ENCODE data around the gene HMBS. TPM values are rescaled to one million over a fixed set of nuclear protein-coding genes. Genes with fewer than 3 reads are reported as not detected.

Gene HMBS
- total and polyA plus RNA-seq, 2 experiments from 2014 or later, result 10.9 to 37.7 TPM

DNA sequence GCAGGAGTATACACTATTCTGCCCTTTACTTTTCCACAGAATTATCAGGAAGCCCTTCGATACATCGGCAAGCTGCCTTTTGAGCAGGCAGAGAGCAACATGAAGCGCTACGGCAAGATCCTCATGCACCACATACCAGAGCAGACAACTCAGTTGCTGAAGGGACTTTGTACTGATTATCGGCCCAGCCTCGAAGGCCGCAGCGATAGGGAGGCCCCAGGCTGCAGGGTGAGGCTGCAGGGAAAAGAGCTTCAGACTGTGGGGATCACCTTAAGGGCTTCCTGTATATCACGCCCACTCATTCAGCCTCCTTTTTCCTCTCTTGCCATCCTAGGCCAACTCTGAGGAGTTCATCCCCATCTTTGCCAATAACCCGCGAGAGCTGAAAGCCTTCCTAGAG lies 6.8 kb upstream of the HMBS start:
- TF ChIP-seq, protein P1, sequence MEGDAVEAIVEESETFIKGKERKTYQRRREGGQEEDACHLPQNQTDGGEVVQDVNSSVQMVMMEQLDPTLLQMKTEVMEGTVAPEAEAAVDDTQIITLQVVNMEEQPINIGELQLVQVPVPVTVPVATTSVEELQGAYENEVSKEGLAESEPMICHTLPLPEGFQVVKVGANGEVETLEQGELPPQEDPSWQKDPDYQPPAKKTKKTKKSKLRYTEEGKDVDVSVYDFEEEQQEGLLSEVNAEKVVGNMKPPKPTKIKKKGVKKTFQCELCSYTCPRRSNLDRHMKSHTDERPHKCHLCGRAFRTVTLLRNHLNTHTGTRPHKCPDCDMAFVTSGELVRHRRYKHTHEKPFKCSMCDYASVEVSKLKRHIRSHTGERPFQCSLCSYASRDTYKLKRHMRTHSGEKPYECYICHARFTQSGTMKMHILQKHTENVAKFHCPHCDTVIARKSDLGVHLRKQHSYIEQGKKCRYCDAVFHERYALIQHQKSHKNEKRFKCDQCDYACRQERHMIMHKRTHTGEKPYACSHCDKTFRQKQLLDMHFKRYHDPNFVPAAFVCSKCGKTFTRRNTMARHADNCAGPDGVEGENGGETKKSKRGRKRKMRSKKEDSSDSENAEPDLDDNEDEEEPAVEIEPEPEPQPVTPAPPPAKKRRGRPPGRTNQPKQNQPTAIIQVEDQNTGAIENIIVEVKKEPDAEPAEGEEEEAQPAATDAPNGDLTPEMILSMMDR (IDR thresholded peaks at IDR 0.05; ENCODE audit: poor library complexity), result no peak
- TF ChIP-seq EZH2 (IDR thresholded peaks at IDR 0.05; ENCODE audit: borderline replicate concordance), result no peak
- TF ChIP-seq EZH2phosphoT487 (IDR thresholded peaks at IDR 0.05; ENCODE audit: low read depth, severe bottlenecking, unreplicated experiment), result no peak
- Histone ChIP-seq H2AFZ (no peak overlapping the region), H3K27me3 (no peaks in the 10 kb centered on the region), H3K36me3 (replicated peaks; ENCODE audit: insufficient read depth, low read depth) (no peaks in the 10 kb centered on the region), H3K79me2 (no peaks in the 10 kb centered on the region), H3K27ac (no peak overlapping the region), H3K9me3 (ENCODE audit: low read depth) (no peaks in the 10 kb centered on the region), H3K4me3 (no peak overlapping the region), H3K9me2 (replicated peaks; ENCODE audit: insufficient read depth) (no peaks in the 10 kb centered on the region), H3K4me2 (no peak overlapping the region), H4K20me1 (ENCODE audit: insufficient read depth, poor library complexity, severe bottlenecking) (no peaks in the 10 kb centered on the region), H3K4me1 (ENCODE audit: insufficient read depth) (no peaks in the 10 kb centered on the region)
- WGBS (ENCODE audit: low lambda C conversion rate, missing lambda C conversion rate), result 97% methylated on average over 11 of the region's 11 CpGs
- DNase-seq (ENCODE audit: low spot score), result no peak

DNA sequence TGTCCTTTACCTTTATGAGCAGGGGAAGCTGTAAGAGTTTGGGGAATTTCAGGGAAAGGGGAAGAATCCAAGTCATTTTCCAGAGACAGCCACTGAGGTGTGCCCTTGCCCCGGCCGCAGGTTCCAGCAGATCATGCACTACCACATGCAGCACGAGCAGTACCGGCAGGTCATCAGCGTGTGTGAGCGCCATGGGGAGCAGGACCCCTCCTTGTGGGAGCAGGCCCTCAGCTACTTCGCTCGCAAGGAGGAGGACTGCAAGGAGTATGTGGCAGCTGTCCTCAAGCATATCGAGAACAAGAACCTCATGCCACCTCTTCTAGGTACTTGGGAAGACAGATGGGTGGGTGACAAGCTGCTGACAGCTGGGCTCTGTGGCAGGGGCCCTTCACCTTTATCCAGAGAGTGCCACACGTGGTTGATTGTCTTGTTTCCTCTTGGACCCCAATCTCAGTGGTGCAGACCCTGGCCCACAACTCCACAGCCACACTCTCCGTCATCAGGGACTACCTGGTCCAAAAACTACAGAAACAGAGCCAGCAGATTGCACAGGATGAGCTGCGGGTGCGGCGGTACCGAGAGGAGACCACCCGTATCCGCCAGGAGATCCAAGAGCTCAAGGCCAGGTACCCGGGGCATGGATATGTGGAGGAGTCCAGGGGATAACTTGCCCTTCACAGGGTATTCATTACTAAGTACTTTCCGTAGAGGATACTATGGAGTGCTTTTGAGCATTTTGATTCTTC lies 5.8 kb upstream of the HMBS start:
- Histone ChIP-seq H4K20me1 (ENCODE audit: insufficient read depth, poor library complexity, severe bottlenecking) (no peaks in the 10 kb centered on the region), H3K4me3 (no peak overlapping the region), H3K36me3 (replicated peaks; ENCODE audit: insufficient read depth, low read depth) (no peaks in the 10 kb centered on the region), H2AFZ (no peak overlapping the region), H3K9me3 (ENCODE audit: low read depth) (no peaks in the 10 kb centered on the region), H3K27ac (no peak overlapping the region), H3K79me2 (no peaks in the 10 kb centered on the region), H3K27me3 (no peaks in the 10 kb centered on the region), H3K4me1 (ENCODE audit: insufficient read depth) (no peaks in the 10 kb centered on the region), H3K4me2 (no peak overlapping the region), H3K9me2 (replicated peaks; ENCODE audit: insufficient read depth) (no peaks in the 10 kb centered on the region)
- DNase-seq (ENCODE audit: low spot score), result no peak
- WGBS (ENCODE audit: low lambda C conversion rate, missing lambda C conversion rate), result 95% methylated on average over 19 of the region's 19 CpGs
- no peak for TF ChIP-seq EZH2 (IDR thresholded peaks at IDR 0.05; ENCODE audit: borderline replicate concordance)
- no peak for TF ChIP-seq EZH2phosphoT487 (IDR thresholded peaks at IDR 0.05; ENCODE audit: low read depth, severe bottlenecking, unreplicated experiment)
- TF ChIP-seq, protein P1 (IDR thresholded peaks at IDR 0.05; ENCODE audit: poor library complexity), result no peak

DNA sequence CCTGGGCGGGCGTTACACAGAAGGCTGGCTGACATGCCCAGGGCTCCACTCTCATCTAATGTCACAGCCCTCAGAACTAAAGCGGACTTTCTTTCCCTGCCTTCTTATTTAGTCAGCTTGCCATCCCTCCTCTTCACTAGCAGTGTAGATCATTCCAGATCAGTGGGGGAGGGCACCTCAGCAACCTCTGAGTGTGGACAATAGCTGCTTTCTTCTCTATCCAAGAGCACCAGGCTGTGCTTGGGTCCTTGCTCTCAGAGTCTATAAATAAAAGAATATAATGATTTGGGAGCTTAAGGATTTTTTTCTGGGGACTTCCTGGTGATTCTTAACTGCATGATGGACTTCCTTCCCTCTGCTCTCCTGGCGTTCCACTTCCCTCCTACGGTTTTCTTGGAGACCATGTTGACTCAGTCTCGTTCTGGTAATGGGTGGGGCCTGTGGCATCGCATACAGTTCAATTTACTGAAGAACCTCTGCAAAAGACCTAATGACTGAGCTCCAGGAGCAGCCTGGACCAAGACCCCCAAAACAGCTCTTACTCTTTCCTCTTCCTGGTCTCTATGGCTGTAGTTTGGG lies 2.9 kb upstream of the HMBS start:
- Histone ChIP-seq H3K4me2 (no peak overlapping the region), H2AFZ (no peak overlapping the region), H3K4me1 (ENCODE audit: insufficient read depth) (peaks cover 10% of the 10 kb centered on the region), H3K9me3 (ENCODE audit: low read depth) (no peaks in the 10 kb centered on the region), H3K36me3 (replicated peaks; ENCODE audit: insufficient read depth, low read depth) (no peaks in the 10 kb centered on the region), H3K4me3 (no peak overlapping the region), H3K27ac (no peak overlapping the region), H3K79me2 (peaks cover 10% of the 10 kb centered on the region), H3K9me2 (replicated peaks; ENCODE audit: insufficient read depth) (no peaks in the 10 kb centered on the region), H3K27me3 (no peaks in the 10 kb centered on the region), H4K20me1 (ENCODE audit: insufficient read depth, poor library complexity, severe bottlenecking) (no peaks in the 10 kb centered on the region)
- 90% methylated on average over 7 of the region's 7 CpGs for WGBS (ENCODE audit: low lambda C conversion rate, missing lambda C conversion rate)
- TF ChIP-seq EZH2phosphoT487 (IDR thresholded peaks at IDR 0.05; ENCODE audit: low read depth, severe bottlenecking, unreplicated experiment) (no peak), EZH2 (IDR thresholded peaks at IDR 0.05; ENCODE audit: borderline replicate concordance) (no peak)
- TF ChIP-seq, protein P1 (IDR thresholded peaks at IDR 0.05; ENCODE audit: poor library complexity), result no peak
- no peak for DNase-seq (ENCODE audit: low spot score)
